Activated CD8-positive, alpha-beta memory T cell treated with anti-CD3 and anti-CD28 coated beads for 48 hours (primary cell): ENCODE results near the gene NR5A1.

Source experiments
- DNase-seq, 3 experiments: peaks; one replicate each; pipeline ENCODE4 v3.0.0-alpha.2; 2020; ENCODE audit warnings: low read depth in 2 of 3, low spot score in 2 of 3

NR5A1 gene

GRCh38 chr9:124467410-124468060, 39.7 kb downstream of the NR5A1 start:
- DNase-seq, result no peak

- DNase-seq, result no peak
These were observed 41.5 kb downstream of the NR5A1 start for GRCh38 chr9:124465736-124466135.

GRCh38 chr9:124462739-124463138, 44.5 kb downstream of the NR5A1 start:
- no peak for DNase-seq

- DNase-seq, result no peak
These were observed 48.8 kb downstream of the NR5A1 start for GRCh38 chr9:124458441-124458840.

- no peak for DNase-seq
These were observed 49.2 kb downstream of the NR5A1 start for GRCh38 chr9:124457887-124458431.

GRCh38 chr9:124457079-124457886, 49.9 kb downstream of the NR5A1 start:
- no peak for DNase-seq

- no peak for DNase-seq
These were observed 50.7 kb downstream of the NR5A1 start for GRCh38 chr9:124456341-124457078.

- no peak for DNase-seq
These were observed 51.4 kb downstream of the NR5A1 start for GRCh38 chr9:124455820-124456219.

- DNase-seq, result no peak
These were observed 52.3 kb downstream of the NR5A1 start for GRCh38 chr9:124454791-124455443.

- no peak for DNase-seq
These were observed 52.9 kb downstream of the NR5A1 start for GRCh38 chr9:124454296-124454695.

GRCh38 chr9:124453586-124454191, 53.5 kb downstream of the NR5A1 start:
- no peak for DNase-seq

GRCh38 chr9:124452841-124453585, 54.2 kb downstream of the NR5A1 start:
- no peak for DNase-seq

- DNase-seq, result no peak
These were observed 54.9 kb downstream of the NR5A1 start for GRCh38 chr9:124452326-124452725.

GRCh38 chr9:124450931-124451661, 56.1 kb downstream of the NR5A1 start:
- DNase-seq, result no peak

- no peak for DNase-seq
These were observed 56.8 kb downstream of the NR5A1 start, which contains the start of gene ADGRD2 for GRCh38 chr9:124450241-124450924. Gene ADGRD2 (plus strand): TSS chr9:124450451. CDS start chr9:124451667, 1,216 bp downstream.

- no peak for DNase-seq
These were observed 57.6 kb downstream of the NR5A1 start for GRCh38 chr9:124449381-124450151.

GRCh38 chr9:124448019-124448418, 59.2 kb downstream of the NR5A1 start:
- no peak for DNase-seq

- DNase-seq, result no peak
These were observed 59.9 kb downstream of the NR5A1 start for GRCh38 chr9:124447297-124447661.
